Measurements from ENCODE around the gene UBE2C. TPM values are rescaled to one million over a fixed set of nuclear protein-coding genes. Genes with fewer than 3 reads are reported as not detected.

Gene UBE2C
- total RNA-seq, 1 donor from 2014 or later, result 22.9 TPM

DNA sequence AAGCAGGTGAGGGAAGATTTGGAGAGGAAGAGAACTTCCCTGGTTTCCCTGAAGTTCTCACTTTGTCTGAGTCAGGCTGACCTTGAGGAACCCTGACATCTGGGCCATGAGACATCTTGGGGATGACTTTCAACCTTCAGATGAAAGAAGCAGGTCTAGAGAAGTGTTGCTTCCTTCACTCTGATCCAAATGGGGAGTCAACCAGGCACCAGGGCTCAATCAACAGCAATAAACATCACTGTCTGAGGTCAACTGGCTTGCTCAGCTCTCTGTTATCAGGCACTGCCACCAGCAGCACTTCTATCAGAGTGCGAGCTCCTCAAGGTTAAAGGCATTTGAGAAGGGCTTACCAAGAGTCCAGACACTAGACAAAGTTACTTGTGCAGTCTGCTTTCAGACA, 38.5 kb downstream of the UBE2C start:
- TF ChIP-seq CTCF (IDR thresholded peaks at IDR 0.05; ENCODE audit: unreplicated experiment), result no peak
- peaks cover 4% of the 10 kb centered on the region for H3K27me3 Mint-ChIP-seq (ENCODE audit: unreplicated experiment)
- H3K4me3 Mint-ChIP-seq (ENCODE audit: unreplicated experiment), result peak overlapping the region; percentile 40
- DNase-seq (ENCODE audit: low spot score), result no peak
- no peak overlapping the region for H3K27ac Mint-ChIP-seq (ENCODE audit: unreplicated experiment)
- H3K9me3 Mint-ChIP-seq (ENCODE audit: unreplicated experiment), result no peaks in the 10 kb centered on the region
- H3K4me1 Mint-ChIP-seq (ENCODE audit: unreplicated experiment), result peaks cover 3% of the 10 kb centered on the region
- peaks cover 32% of the 10 kb centered on the region for H3K36me3 Mint-ChIP-seq (ENCODE audit: low read depth, unreplicated experiment)

- H3K4me3 Mint-ChIP-seq (ENCODE audit: unreplicated experiment), result no peak overlapping the region
- no peak for DNase-seq (ENCODE audit: low spot score)
- H3K4me1 Mint-ChIP-seq (ENCODE audit: unreplicated experiment), result peaks cover 6% of the 10 kb centered on the region
- H3K36me3 Mint-ChIP-seq (ENCODE audit: low read depth, unreplicated experiment), result peaks cover 32% of the 10 kb centered on the region
- no peak overlapping the region for H3K27ac Mint-ChIP-seq (ENCODE audit: unreplicated experiment)
- no peak for TF ChIP-seq CTCF (IDR thresholded peaks at IDR 0.05; ENCODE audit: unreplicated experiment)
- peaks cover 4% of the 10 kb centered on the region for H3K27me3 Mint-ChIP-seq (ENCODE audit: unreplicated experiment)
- no peaks in the 10 kb centered on the region for H3K9me3 Mint-ChIP-seq (ENCODE audit: unreplicated experiment)
Measured at GRCh38 chr20:45851501-45851900, 39.1 kb downstream of the UBE2C start.

DNA sequence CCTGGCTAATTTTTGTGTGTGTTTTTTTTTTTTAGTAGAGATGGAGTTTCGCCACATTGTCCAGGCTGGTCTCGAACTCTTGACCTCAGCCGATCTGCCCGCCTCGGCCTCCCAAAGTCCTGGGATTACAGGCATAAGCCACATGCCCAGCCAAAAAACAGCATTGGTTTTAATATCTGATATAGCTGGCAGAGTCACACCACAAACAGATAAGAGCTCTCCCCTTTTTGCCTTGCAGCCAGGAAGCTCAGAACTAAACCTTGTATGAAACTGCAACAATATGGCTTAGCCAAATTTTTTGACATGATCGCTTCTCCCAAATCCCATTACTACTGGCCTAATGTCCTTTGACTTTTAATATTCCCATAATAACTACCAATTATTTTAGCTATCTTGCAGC, 39.9 kb downstream of the UBE2C start:
- TF ChIP-seq CTCF (IDR thresholded peaks at IDR 0.05; ENCODE audit: unreplicated experiment), result no peak
- no peak for DNase-seq (ENCODE audit: low spot score)
- H3K4me1 Mint-ChIP-seq (ENCODE audit: unreplicated experiment), result peaks cover 10% of the 10 kb centered on the region
- no peak overlapping the region for H3K4me3 Mint-ChIP-seq (ENCODE audit: unreplicated experiment)
- H3K27ac Mint-ChIP-seq (ENCODE audit: unreplicated experiment), result no peak overlapping the region
- no peaks in the 10 kb centered on the region for H3K9me3 Mint-ChIP-seq (ENCODE audit: unreplicated experiment)
- H3K36me3 Mint-ChIP-seq (ENCODE audit: low read depth, unreplicated experiment), result peaks cover 32% of the 10 kb centered on the region
- H3K27me3 Mint-ChIP-seq (ENCODE audit: unreplicated experiment), result peaks cover 4% of the 10 kb centered on the region

DNA sequence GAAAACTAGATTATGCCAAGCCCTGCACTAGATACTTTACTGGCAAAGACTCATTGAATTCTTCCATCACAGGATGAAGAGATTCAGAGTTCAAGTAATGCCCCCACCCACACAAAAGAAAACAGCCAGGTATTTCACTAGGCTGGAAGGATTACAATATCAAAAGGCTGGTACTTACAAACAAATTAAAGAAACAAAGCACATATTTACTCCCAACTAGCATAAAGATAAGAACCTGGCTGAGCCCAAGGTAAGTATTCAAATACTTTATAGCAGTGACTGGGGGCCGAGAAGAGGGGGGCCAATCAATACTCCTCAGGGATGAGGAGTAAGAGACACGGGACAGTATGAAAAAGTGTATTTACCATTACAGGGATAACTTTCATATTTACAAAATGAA, 41.0 kb downstream of the UBE2C start:
- Mint-ChIP-seq H3K27me3 (ENCODE audit: unreplicated experiment) (peaks cover 7% of the 10 kb centered on the region), H3K27ac (ENCODE audit: unreplicated experiment) (no peak overlapping the region), H3K4me1 (ENCODE audit: unreplicated experiment) (peaks cover 15% of the 10 kb centered on the region), H3K4me3 (ENCODE audit: unreplicated experiment) (no peak overlapping the region), H3K36me3 (ENCODE audit: low read depth, unreplicated experiment) (peaks cover 30% of the 10 kb centered on the region), H3K9me3 (ENCODE audit: unreplicated experiment) (no peaks in the 10 kb centered on the region)
- no peak for DNase-seq (ENCODE audit: low spot score)
- no peak for TF ChIP-seq CTCF (IDR thresholded peaks at IDR 0.05; ENCODE audit: unreplicated experiment)

DNA sequence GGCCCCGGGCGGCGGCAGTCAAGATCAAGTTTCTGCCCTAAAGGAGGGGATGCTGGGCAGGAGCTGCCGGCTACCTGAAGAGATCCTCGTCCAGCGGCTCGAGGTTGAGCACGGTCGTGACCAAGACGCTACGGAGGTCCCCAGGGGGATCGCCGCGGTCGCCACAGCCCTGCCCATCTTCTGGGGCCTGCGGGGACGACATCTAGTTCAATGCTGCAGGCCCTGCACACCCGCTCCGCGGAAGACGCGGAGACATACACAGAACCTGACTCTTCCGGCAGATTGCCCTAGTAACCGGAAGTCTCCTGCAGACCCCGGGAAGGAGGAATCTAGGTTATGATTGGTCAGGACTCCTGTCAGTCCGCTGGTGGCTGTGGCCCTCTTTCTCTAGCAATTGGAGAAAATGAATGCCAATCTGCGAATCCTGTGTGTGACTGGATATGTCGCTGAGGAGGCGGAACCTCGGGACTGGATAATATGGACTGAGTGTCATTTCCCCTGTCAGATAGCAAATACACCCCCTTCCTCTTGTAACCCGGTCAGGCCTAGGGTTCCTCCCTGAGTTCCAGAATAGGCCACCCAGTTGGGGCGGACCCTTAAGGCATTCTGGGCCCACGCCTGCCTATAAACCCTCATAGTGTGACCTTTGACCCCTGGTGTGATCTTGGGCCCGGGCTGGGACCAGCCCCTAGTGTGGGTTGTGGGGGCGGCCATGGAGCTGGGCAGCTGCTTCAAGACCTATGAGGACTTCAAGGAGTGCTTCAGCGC, 44.9 kb downstream of the UBE2C start, which contains the start of the genes ACOT8 and ZSWIM3:
Gene ACOT8, minus strand, starts transcription at position 279 of the 768 bp plus-strand sequence. Its CDS starts 77 bp downstream, at position 202.
Gene ZSWIM3, plus strand, starts transcription at position 501 of the 768 bp plus-strand sequence. Its CDS starts 212 bp downstream, at position 713.
- no peak for TF ChIP-seq CTCF (IDR thresholded peaks at IDR 0.05; ENCODE audit: unreplicated experiment)

More for the DNA sequence above, 44.9 kb downstream of the UBE2C start, which contains the start of the genes ACOT8 and ZSWIM3:
- DNase-seq (ENCODE audit: low spot score), result peak; percentile 94
- Mint-ChIP-seq H3K36me3 (ENCODE audit: low read depth, unreplicated experiment) (peaks cover 6% of the 10 kb centered on the region), H3K4me1 (ENCODE audit: unreplicated experiment) (peaks cover 18% of the 10 kb centered on the region), H3K9me3 (ENCODE audit: unreplicated experiment) (no peaks in the 10 kb centered on the region), H3K27me3 (ENCODE audit: unreplicated experiment) (peaks cover 7% of the 10 kb centered on the region), H3K4me3 (ENCODE audit: unreplicated experiment) (peak within 1 kb of the TSS; percentile 95), H3K27ac (ENCODE audit: unreplicated experiment) (peak within 1 kb of the TSS; percentile 95)

Data from endothelial cell (in vitro differentiated cells).